ENCODE data around the gene ANKRD27.

Gene ANKRD27

GRCh38 chr19:32567486-32567885 is 107.5 kb downstream of the ANKRD27 start:
- in situ Hi-C loops (cut with HindIII; ENCODE audit: low pct_unique_long_range_greater_than_20kb, low sequenced_read_pairs): no loop called here
- no peak for TF ChIP-seq JUND (IDR thresholded peaks at IDR 0.05; ENCODE audit: low read depth)
- DNase-seq (ENCODE audit: low read depth in 1 of 2, low spot score in 1 of 2): no peak

GRCh38 chr19:32566246-32566830 is 108.6 kb downstream of the ANKRD27 start:
- TF ChIP-seq JUND (IDR thresholded peaks at IDR 0.05; ENCODE audit: low read depth): no peak
- no peak for DNase-seq (ENCODE audit: low read depth in 1 of 2, low spot score in 1 of 2)
- in situ Hi-C loops (cut with HindIII; ENCODE audit: low pct_unique_long_range_greater_than_20kb, low sequenced_read_pairs): no loop called here

GRCh38 chr19:32563761-32564160 is 111.2 kb downstream of the ANKRD27 start:
- DNase-seq (ENCODE audit: low read depth in 1 of 2, low spot score in 1 of 2): no peak
- in situ Hi-C loops (cut with HindIII; ENCODE audit: low pct_unique_long_range_greater_than_20kb, low sequenced_read_pairs): no loop called here
- no peak for TF ChIP-seq JUND (IDR thresholded peaks at IDR 0.05; ENCODE audit: low read depth)

- no peak for DNase-seq (ENCODE audit: low read depth in 1 of 2, low spot score in 1 of 2)
- TF ChIP-seq JUND (IDR thresholded peaks at IDR 0.05; ENCODE audit: low read depth): no peak
- in situ Hi-C loops (cut with HindIII; ENCODE audit: low pct_unique_long_range_greater_than_20kb, low sequenced_read_pairs): no loop called here
Observed at GRCh38 chr19:32558607-32559228, 116.3 kb downstream of the ANKRD27 start.

GRCh38 chr19:32555786-32556185 is 119.2 kb downstream of the ANKRD27 start:
- in situ Hi-C loops (cut with HindIII; ENCODE audit: low pct_unique_long_range_greater_than_20kb, low sequenced_read_pairs): no loop called here
- no peak for TF ChIP-seq JUND (IDR thresholded peaks at IDR 0.05; ENCODE audit: low read depth)
- DNase-seq (ENCODE audit: low read depth in 1 of 2, low spot score in 1 of 2): no peak

- in situ Hi-C loops (cut with HindIII; ENCODE audit: low pct_unique_long_range_greater_than_20kb, low sequenced_read_pairs): no loop called here
- DNase-seq (ENCODE audit: low read depth in 1 of 2, low spot score in 1 of 2): no peak
- no peak for TF ChIP-seq JUND (IDR thresholded peaks at IDR 0.05; ENCODE audit: low read depth)
Observed at GRCh38 chr19:32550666-32551065, 124.3 kb downstream of the ANKRD27 start.

Measured in T47D (cell line).